ENCODE data around the gene WIPF3. TPM values are rescaled to one million over a fixed set of nuclear protein-coding genes. Genes with fewer than 3 reads are reported as not detected.

The WIPF3 gene
- total RNA-seq, 1 experiment from 2014 or later: 0.07 TPM

GRCh38 chr7:29843726-29844125 is 37.4 kb downstream of the WIPF3 start:
- DNase-seq (ENCODE audit: extremely low read depth, low read depth): no peak

- DNase-seq (ENCODE audit: extremely low read depth, low read depth): no peak
Observed at GRCh38 chr7:29844559-29844958, 38.3 kb downstream of the WIPF3 start.

DNA sequence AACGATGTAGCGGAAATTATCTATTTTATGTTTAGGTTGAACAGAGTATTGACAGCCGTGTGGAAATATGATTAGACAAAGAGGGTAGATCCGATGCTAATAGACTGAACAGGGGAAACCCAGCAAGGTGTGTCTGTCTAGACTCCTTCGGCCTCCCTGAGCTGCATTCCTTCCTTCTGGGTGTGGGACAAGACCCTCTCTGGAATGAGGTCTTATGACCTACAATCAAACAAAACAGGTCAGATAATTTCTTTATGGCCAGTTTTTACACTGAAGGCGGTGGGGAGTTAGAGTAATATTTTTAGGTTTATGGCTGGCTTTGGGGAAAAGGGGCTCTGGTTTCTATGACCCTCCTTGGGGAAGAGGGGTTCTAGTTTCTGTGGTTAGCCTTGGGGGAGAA is 41.2 kb downstream of the WIPF3 start:
- DNase-seq (ENCODE audit: extremely low read depth, low read depth): no peak

DNA sequence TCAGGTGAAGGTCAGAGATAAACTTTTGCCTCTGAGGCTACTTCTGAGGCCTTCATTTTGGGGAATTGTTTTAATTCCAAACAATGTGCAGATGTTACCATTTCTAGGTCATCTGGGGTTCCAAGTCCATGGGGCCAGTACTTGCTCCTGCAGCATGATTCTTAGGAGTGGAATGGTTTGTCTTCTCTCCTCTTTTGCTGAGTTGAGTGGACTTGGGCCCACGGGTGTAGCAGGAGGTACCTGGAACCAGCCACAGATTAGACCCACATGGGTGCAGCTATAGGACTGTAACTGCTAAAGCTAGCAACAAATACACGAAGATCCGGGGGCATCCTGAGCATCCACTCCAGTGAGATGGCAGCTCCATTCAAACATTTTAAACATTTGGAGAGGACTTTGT is 41.6 kb downstream of the WIPF3 start:
- DNase-seq (ENCODE audit: extremely low read depth, low read depth): no peak

- no peak for DNase-seq (ENCODE audit: extremely low read depth, low read depth)
Observed at GRCh38 chr7:29848941-29849340, 42.6 kb downstream of the WIPF3 start.

DNA sequence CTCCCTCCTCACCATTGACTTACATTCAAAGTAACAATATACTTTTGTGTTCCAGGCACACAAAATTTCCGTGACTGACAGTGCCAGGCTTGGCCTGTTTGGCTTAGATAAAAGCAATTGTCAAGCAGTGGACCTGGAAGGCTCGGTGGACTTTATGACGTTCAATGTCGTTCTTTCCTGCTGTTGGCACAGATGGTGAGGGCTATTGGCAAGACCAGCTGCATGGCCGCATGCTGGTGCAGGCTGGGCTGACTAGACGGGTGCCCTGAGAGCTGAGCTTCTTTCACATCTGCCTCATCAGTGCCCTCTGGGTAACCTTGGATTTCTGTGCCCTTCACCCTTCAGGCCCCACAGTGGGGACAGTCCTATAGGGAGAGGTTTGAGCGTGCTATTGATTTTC is 45.2 kb downstream of the WIPF3 start:
- no peak for DNase-seq (ENCODE audit: extremely low read depth, low read depth)

DNA sequence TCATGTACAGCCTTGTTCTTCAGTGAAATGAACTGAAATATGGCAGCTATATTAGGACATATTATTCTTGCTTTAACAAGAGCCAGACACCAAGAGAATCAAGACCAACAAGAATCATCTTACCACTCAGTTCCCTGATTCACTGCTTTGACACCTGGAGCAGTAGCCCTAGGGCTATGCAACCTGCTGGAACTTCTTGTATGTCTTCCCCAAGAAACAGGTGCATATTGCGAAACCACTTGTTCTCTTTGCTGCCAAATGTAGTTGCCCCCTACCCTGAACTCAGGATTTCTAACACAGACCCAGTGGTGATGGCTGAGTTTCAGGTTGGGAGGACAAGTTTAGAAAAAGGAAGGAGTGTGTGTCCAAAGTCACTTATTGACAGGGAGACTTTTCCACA is 46.1 kb downstream of the WIPF3 start:
- DNase-seq (ENCODE audit: extremely low read depth, low read depth): no peak

GRCh38 chr7:29853072-29853471 is 46.8 kb downstream of the WIPF3 start:
- DNase-seq (ENCODE audit: extremely low read depth, low read depth): no peak

GRCh38 chr7:29853789-29854188 is 47.5 kb downstream of the WIPF3 start:
- no peak for DNase-seq (ENCODE audit: extremely low read depth, low read depth)

GRCh38 chr7:29854257-29854938 is 48.1 kb downstream of the WIPF3 start:
- no peak for DNase-seq (ENCODE audit: extremely low read depth, low read depth)

GRCh38 chr7:29857654-29858053 is 51.3 kb downstream of the WIPF3 start:
- no peak for DNase-seq (ENCODE audit: extremely low read depth, low read depth)

GRCh38 chr7:29858191-29858951 is 52.1 kb downstream of the WIPF3 start:
- no peak for DNase-seq (ENCODE audit: extremely low read depth, low read depth)

DNA sequence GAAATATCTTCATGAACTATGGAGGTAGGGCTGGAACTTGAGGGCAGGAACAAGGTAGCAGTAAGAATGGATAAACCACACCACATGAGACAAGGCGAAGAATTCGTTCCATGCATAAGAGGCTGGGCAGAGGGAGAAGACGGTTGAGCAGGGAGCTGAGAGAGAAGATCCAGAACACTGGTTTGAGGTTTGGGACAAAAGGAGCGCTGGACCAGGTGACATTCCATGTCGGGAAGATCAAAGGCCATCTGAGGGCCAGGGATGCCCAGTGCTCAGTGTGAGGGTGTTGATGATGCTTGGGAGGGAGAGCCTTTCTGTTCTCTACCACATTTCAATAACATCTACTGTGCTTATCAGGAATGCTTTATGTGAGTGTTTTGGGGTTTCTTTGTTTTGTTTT is 52.8 kb downstream of the WIPF3 start:
- DNase-seq (ENCODE audit: extremely low read depth, low read depth): no peak

DNA sequence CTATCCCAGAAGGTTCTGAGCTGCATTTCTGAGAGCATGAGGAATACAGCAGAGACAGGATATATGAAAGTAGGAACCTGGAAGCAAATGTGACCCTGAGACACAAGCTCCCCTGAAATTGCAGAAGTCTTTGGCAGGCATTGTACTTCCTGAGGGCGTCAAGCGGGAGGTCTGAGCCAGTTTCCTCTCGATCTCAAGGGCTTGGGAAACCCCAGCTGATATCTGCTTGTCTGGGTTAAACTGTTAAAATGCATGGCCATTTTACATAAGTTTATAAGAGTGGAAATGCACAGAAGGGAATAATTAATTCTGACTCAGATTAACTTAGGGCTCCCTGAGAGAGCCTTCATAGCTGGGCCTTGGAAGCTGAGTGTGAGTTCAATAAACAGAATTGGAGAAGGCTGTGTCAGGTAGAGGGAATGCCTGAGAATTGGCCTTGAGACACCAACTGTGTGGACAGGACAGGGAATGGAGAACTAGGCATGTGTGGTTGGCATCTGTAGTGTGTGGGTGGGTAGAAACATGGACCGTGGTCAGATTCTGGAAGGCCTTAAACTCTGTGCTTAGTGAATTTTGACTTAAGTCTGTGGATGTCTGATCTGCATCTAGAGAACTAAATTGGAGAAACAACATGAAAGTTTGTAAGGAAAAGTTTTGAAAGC is 53.3 kb downstream of the WIPF3 start:
- no peak for DNase-seq (ENCODE audit: extremely low read depth, low read depth)

- DNase-seq (ENCODE audit: extremely low read depth, low read depth): no peak
Observed at GRCh38 chr7:29860186-29860585, 53.9 kb downstream of the WIPF3 start.

GRCh38 chr7:29861884-29862283 is 55.6 kb downstream of the WIPF3 start:
- no peak for DNase-seq (ENCODE audit: extremely low read depth, low read depth)

DNA sequence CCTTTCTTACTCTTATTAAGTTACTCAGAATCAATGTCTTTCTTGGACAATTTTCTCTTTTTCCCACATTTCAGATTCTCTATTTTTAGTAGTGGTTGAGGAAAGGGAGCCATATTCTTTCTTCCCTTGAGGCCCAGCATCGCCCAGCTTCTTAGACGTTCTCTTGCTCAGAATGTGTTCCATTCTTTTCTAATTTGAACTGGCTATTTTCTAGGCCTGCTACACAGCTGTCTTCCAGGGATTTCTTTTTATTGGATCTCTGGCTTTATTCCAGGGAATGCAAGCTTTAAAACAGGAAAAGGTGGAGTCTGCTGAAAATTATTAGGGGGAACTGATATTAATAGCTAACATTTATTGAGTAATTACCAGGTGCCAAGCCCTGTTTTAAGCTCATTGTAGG is 58.3 kb downstream of the WIPF3 start:
- DNase-seq (ENCODE audit: extremely low read depth, low read depth): no peak

GRCh38 chr7:29865526-29865925 is 59.2 kb downstream of the WIPF3 start:
- DNase-seq (ENCODE audit: extremely low read depth, low read depth): peak; percentile 9

- no peak for DNase-seq (ENCODE audit: extremely low read depth, low read depth)
Observed at GRCh38 chr7:29866490-29866930, 60.2 kb downstream of the WIPF3 start.

GRCh38 chr7:29871787-29872398 is 65.6 kb downstream of the WIPF3 start:
- no peak for DNase-seq (ENCODE audit: extremely low read depth, low read depth)

DNA sequence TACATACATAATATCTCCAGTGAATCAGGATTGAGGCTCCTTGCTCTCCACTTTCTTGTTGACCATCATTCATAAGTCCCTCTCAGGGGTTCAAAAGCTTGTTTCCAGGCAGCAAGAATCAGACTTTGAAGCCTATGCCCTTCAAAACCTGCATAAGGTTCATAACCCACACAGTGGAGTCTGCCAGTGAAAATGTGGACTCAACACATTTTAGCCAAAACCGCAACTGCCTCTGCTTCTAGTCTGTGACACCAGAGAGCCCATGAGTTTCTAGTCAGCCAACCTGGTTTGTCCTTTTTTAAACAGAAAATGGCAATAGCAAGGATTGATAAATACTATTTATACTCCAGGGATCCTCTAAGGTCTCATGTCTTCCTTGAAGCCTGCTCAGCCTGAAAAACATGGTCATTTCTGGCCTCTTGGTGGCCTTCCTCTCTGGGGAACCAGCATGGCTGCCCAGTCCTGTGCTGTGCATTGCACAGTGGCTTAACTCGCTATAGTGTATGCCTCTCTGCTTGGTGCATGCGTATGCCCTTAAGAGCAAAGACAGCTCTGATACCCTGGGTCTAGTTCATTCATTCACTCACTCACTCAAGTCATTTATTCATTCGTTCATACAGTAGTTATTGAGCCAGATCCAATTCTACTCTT is 67.5 kb downstream of the WIPF3 start:
- DNase-seq (ENCODE audit: extremely low read depth, low read depth): no peak
